ENCODE data around the gene MSH5. TPM values are rescaled to one million over a fixed set of nuclear protein-coding genes. Genes with fewer than 3 reads are reported as not detected.

MSH5 gene
- total RNA-seq, 1 experiment from 2014 or later = 43.1 TPM

DNA sequence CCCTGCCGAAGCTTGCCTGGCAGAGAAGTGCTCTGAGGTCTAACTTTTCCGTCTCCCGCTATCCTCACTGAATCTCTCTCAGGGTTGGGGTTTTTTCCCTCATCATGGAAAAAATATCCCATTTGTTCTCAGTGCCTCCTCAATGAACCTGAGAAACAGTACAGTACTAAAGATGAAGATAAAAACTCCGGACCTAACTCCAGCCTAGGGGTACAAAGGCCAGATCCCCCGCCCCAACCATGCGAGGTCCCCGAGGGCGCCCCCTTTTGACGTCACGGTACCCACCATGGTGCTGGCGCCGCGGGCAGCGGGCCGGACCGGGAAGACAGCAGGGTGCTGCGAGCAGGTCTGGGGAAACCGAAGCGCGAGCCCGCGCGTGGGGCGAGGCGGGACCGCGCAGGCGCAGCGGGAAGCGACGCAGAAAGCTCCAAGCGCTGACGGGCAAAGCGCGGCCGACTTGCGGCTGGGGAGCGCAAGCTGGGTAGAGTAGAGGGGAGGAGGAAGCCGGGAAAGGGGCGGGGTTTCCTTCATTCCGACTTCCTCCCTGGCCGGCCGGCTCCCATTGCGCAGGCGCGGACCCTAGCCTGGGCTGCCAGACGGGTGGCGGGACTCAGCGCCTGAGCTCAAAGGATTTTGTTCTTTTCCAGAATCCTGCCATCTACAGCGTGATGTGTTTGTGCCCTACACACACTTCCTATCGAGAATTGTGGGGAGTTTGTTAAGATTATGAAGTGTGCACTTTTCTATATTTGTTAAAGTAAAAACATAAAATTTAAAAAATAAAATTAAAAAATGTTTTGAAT lies 66.9 kb downstream of the MSH5 start, which contains the start of gene LSM2 (continued):
- TF ChIP-seq CREM (CRISPR knock-in tag; IDR thresholded peaks at IDR 0.05) (peak; percentile 97), PRRX2 (CRISPR knock-in tag; IDR thresholded peaks at IDR 0.05) (no peak), NR3C1 (CRISPR knock-in tag; conservative IDR thresholded peaks at IDR 0.05; ENCODE audit: low read depth) (no peak), ZNF263 (CRISPR knock-in tag; IDR thresholded peaks at IDR 0.05; ENCODE audit: low read depth) (no peak), ZNF423 (CRISPR knock-in tag; IDR thresholded peaks at IDR 0.05) (peak; percentile 83), GABPB1 (CRISPR knock-in tag; IDR thresholded peaks at IDR 0.05) (peak; percentile 84), SMAD4 (CRISPR knock-in tag; IDR thresholded peaks at IDR 0.05) (no peak), IRF2 (CRISPR knock-in tag; IDR thresholded peaks at IDR 0.05; ENCODE audit: borderline replicate concordance, low read depth) (no peak), ETV6 (CRISPR knock-in tag; IDR thresholded peaks at IDR 0.05) (peak; percentile 90; the same call in 1 of the 2 replicates), ZNF317 (CRISPR knock-in tag; IDR thresholded peaks at IDR 0.05; ENCODE audit: borderline replicate concordance, low read depth) (no peak), ZNF121 (CRISPR knock-in tag; IDR thresholded peaks at IDR 0.05) (no peak), ELF4 (CRISPR knock-in tag; IDR thresholded peaks at IDR 0.05; ENCODE audit: low read depth) (0 out of 2 replicates have a peak, but pooled peaks have one; percentile 40), MXD4 (CRISPR knock-in tag; IDR thresholded peaks at IDR 0.05; ENCODE audit: borderline replicate concordance) (no peak), JAZF1 (CRISPR knock-in tag; IDR thresholded peaks at IDR 0.05) (no peak), ZBTB21 (CRISPR knock-in tag; IDR thresholded peaks at IDR 0.05; ENCODE audit: borderline replicate concordance) (no peak)
- TF ChIP-seq, protein P1, sequence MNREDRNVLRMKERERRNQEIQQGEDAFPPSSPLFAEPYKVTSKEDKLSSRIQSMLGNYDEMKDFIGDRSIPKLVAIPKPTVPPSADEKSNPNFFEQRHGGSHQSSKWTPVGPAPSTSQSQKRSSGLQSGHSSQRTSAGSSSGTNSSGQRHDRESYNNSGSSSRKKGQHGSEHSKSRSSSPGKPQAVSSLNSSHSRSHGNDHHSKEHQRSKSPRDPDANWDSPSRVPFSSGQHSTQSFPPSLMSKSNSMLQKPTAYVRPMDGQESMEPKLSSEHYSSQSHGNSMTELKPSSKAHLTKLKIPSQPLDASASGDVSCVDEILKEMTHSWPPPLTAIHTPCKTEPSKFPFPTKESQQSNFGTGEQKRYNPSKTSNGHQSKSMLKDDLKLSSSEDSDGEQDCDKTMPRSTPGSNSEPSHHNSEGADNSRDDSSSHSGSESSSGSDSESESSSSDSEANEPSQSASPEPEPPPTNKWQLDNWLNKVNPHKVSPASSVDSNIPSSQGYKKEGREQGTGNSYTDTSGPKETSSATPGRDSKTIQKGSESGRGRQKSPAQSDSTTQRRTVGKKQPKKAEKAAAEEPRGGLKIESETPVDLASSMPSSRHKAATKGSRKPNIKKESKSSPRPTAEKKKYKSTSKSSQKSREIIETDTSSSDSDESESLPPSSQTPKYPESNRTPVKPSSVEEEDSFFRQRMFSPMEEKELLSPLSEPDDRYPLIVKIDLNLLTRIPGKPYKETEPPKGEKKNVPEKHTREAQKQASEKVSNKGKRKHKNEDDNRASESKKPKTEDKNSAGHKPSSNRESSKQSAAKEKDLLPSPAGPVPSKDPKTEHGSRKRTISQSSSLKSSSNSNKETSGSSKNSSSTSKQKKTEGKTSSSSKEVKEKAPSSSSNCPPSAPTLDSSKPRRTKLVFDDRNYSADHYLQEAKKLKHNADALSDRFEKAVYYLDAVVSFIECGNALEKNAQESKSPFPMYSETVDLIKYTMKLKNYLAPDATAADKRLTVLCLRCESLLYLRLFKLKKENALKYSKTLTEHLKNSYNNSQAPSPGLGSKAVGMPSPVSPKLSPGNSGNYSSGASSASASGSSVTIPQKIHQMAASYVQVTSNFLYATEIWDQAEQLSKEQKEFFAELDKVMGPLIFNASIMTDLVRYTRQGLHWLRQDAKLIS (CRISPR knock-in tag; IDR thresholded peaks at IDR 0.05; ENCODE audit: borderline replicate concordance) = no peak
- TF ChIP-seq, protein P2, sequence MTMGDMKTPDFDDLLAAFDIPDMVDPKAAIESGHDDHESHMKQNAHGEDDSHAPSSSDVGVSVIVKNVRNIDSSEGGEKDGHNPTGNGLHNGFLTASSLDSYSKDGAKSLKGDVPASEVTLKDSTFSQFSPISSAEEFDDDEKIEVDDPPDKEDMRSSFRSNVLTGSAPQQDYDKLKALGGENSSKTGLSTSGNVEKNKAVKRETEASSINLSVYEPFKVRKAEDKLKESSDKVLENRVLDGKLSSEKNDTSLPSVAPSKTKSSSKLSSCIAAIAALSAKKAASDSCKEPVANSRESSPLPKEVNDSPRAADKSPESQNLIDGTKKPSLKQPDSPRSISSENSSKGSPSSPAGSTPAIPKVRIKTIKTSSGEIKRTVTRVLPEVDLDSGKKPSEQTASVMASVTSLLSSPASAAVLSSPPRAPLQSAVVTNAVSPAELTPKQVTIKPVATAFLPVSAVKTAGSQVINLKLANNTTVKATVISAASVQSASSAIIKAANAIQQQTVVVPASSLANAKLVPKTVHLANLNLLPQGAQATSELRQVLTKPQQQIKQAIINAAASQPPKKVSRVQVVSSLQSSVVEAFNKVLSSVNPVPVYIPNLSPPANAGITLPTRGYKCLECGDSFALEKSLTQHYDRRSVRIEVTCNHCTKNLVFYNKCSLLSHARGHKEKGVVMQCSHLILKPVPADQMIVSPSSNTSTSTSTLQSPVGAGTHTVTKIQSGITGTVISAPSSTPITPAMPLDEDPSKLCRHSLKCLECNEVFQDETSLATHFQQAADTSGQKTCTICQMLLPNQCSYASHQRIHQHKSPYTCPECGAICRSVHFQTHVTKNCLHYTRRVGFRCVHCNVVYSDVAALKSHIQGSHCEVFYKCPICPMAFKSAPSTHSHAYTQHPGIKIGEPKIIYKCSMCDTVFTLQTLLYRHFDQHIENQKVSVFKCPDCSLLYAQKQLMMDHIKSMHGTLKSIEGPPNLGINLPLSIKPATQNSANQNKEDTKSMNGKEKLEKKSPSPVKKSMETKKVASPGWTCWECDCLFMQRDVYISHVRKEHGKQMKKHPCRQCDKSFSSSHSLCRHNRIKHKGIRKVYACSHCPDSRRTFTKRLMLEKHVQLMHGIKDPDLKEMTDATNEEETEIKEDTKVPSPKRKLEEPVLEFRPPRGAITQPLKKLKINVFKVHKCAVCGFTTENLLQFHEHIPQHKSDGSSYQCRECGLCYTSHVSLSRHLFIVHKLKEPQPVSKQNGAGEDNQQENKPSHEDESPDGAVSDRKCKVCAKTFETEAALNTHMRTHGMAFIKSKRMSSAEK (CRISPR knock-in tag; IDR thresholded peaks at IDR 0.05; ENCODE audit: borderline replicate concordance) = no peak
- TF ChIP-seq, protein P3, sequence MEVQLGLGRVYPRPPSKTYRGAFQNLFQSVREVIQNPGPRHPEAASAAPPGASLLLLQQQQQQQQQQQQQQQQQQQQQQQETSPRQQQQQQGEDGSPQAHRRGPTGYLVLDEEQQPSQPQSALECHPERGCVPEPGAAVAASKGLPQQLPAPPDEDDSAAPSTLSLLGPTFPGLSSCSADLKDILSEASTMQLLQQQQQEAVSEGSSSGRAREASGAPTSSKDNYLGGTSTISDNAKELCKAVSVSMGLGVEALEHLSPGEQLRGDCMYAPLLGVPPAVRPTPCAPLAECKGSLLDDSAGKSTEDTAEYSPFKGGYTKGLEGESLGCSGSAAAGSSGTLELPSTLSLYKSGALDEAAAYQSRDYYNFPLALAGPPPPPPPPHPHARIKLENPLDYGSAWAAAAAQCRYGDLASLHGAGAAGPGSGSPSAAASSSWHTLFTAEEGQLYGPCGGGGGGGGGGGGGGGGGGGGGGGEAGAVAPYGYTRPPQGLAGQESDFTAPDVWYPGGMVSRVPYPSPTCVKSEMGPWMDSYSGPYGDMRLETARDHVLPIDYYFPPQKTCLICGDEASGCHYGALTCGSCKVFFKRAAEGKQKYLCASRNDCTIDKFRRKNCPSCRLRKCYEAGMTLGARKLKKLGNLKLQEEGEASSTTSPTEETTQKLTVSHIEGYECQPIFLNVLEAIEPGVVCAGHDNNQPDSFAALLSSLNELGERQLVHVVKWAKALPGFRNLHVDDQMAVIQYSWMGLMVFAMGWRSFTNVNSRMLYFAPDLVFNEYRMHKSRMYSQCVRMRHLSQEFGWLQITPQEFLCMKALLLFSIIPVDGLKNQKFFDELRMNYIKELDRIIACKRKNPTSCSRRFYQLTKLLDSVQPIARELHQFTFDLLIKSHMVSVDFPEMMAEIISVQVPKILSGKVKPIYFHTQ (CRISPR knock-in tag; IDR thresholded peaks at IDR 0.05) = no peak
- TF ChIP-seq, protein P4, sequence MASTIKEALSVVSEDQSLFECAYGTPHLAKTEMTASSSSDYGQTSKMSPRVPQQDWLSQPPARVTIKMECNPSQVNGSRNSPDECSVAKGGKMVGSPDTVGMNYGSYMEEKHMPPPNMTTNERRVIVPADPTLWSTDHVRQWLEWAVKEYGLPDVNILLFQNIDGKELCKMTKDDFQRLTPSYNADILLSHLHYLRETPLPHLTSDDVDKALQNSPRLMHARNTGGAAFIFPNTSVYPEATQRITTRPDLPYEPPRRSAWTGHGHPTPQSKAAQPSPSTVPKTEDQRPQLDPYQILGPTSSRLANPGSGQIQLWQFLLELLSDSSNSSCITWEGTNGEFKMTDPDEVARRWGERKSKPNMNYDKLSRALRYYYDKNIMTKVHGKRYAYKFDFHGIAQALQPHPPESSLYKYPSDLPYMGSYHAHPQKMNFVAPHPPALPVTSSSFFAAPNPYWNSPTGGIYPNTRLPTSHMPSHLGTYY (CRISPR knock-in tag; IDR thresholded peaks at IDR 0.05) = no peak
- TF ChIP-seq, protein P5, sequence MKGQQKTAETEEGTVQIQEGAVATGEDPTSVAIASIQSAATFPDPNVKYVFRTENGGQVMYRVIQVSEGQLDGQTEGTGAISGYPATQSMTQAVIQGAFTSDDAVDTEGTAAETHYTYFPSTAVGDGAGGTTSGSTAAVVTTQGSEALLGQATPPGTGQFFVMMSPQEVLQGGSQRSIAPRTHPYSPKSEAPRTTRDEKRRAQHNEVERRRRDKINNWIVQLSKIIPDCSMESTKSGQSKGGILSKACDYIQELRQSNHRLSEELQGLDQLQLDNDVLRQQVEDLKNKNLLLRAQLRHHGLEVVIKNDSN (CRISPR knock-in tag; IDR thresholded peaks at IDR 0.05) = 0 out of 2 replicates have a peak, but pooled peaks have one; percentile 36
- TF ChIP-seq, protein P6, sequence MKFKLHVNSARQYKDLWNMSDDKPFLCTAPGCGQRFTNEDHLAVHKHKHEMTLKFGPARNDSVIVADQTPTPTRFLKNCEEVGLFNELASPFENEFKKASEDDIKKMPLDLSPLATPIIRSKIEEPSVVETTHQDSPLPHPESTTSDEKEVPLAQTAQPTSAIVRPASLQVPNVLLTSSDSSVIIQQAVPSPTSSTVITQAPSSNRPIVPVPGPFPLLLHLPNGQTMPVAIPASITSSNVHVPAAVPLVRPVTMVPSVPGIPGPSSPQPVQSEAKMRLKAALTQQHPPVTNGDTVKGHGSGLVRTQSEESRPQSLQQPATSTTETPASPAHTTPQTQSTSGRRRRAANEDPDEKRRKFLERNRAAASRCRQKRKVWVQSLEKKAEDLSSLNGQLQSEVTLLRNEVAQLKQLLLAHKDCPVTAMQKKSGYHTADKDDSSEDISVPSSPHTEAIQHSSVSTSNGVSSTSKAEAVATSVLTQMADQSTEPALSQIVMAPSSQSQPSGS (CRISPR knock-in tag; IDR thresholded peaks at IDR 0.05; ENCODE audit: borderline replicate concordance, low read depth) = no peak
- TF ChIP-seq, protein P7, sequence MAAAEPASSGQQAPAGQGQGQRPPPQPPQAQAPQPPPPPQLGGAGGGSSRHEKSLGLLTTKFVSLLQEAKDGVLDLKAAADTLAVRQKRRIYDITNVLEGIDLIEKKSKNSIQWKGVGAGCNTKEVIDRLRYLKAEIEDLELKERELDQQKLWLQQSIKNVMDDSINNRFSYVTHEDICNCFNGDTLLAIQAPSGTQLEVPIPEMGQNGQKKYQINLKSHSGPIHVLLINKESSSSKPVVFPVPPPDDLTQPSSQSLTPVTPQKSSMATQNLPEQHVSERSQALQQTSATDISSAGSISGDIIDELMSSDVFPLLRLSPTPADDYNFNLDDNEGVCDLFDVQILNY (CRISPR knock-in tag; IDR thresholded peaks at IDR 0.05) = peak; percentile 92

All from WTC11 (cell line).